HG02798 (cell line): ENCODE measurements around the gene TAOK2.
"Not testable (repeated sequence)": the region's sequence is repeated elsewhere in the genome, so short reads cannot be mapped to it uniquely, and the experiment has no call there.

ENCODE experiments used
- ATAC-seq: cut with Tn5 transposase; IDR thresholded peaks from one replicate; pipeline ENCODE4 v1.9.1; 2021; ENCODE audit warnings: mild to moderate bottlenecking; ENCODE audit not compliant: unreplicated experiment, poor library complexity

TAOK2 gene

GRCh38 chr16:30000735-30001631, 27.3 kb downstream of the TAOK2 start:
- no peak for ATAC-seq

DNA sequence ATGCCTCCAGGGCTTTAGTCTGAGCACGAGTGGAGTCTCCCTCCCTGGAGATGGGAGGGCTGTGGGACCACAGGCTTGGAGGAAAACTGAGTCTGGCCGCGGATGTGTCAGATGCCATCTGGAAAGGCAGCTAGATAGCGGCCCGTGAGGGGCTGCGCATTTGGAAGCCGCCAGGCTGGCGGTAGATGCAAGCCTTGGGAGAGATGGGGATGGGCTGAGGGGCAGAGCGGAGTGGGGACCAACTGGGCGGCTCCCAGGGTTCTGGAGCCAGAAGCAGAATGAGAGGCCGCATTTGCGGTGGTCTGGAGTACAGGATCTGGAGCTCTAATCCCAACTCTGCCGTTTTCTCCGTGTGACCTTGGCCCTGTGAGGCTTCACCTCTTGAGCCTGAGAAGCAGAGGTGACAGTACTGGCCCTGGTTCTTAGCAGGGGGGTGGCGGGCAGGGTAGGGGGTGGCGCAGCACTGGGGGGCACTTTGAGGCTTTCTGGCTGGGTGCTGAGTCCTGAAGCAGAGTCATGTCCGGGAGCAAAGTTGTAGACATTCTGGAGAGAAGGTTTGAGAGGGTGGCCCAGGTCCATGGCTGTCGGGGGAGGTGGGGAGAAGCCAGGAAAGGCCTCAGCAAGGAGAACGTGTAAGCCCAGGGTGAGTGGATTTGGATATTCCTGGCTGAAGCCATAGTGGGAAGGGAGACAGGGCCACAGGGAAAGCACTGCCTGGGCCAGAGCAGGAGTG, 29.1 kb downstream of the TAOK2 start:
- ATAC-seq, result no peak

- ATAC-seq, result no peak
Measured at GRCh38 chr16:30003670-30004423, 30.2 kb downstream of the TAOK2 start.

- ATAC-seq, result no peak
Measured at GRCh38 chr16:30004424-30004776, 30.7 kb downstream of the TAOK2 start.

DNA sequence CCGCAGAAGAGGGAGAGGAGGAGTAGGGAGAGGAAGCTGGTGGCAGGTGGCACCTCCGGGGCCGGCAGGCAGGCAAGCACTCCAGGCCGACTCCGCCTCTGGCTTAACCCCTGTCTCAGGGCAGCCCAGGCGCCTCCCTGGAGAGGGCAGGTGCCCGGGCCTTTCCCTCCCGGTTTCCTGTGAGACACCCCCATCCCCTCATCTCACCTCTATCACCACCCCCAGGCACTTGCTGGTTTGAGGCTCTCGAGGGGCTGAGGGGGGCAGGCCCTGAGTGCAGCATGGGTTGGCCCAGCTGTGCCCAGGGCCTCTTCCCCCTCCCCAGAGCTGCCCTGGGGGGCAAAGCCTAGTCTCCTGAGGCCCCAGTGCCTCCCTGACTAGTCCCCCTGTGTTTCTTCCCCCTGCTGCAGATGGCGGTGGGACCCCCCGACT, 31.2 kb downstream of the TAOK2 start:
- no peak for ATAC-seq

DNA sequence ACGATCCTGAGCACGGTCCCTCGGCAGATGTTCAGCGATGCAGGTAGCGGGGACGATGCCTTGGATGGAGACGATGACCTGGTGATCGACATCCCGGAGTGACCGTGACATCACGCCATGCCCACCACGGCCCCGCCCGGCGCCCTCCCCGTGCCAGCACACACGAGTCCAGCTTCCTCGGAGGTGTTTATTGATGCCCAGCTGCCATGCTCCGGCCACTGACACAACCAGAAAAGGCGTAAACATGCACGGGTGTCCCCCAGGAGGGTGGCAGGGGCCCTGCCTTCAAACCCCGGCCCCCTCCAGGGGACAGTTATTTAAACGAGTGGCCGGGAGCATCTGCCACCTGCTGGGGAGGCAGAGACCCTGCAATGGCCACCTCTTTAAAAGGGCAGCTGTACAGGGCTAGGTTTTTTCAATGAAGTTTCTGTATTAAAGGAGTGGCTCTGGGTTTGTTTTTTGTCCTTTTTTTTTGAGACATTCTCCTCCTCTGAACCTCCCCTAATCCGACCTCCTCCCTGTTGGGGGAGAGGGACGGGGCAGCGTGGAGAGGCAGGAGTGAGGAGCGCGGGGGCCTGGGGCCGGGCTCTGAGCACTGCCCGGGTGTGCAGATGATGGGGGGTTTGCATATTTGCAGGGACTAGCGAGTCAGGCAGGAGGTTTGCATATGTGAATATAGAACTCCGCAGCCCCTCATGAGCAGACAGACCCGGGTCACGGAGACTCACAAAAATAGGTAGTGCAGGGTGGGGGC, 31.9 kb downstream of the TAOK2 start:
- ATAC-seq, result no peak

GRCh38 chr16:30006095-30006473, 32.4 kb downstream of the TAOK2 start:
- no peak for ATAC-seq

DNA sequence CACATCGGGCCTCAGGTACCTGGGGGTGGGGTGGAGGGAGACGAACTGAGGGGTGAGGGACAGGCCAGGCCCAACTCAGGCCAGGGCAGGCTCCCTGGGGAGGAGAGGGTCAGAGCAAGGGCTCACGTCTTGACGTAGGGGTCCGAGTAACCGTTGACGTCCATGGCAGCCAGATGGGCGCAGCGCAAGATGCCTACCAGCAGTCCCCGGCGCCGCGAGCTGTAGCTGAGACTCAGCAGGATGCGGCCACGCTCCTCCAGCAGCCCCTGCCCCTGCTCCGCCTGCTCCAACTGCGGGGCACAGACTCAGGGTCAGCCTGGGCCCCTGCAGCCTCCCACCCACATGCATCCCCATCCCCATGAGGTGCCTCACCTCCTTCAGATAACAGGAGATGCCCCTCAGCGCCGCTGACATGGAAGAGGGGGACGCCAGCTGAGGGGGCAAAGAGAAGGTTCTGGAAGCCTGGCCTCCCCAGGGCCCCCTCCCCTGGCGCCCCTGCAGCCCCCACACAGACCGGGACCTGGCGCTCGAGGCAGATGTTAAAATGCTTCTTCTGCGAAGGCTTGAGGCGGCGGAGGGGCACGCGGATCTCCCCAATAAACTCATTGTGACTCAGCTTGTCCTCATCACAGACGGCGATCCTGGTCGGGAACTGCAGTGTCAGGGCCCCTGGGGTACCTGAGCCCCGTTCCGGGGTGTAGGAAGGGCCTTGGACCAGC, 33.1 kb downstream of the TAOK2 start:
- no peak for ATAC-seq

DNA sequence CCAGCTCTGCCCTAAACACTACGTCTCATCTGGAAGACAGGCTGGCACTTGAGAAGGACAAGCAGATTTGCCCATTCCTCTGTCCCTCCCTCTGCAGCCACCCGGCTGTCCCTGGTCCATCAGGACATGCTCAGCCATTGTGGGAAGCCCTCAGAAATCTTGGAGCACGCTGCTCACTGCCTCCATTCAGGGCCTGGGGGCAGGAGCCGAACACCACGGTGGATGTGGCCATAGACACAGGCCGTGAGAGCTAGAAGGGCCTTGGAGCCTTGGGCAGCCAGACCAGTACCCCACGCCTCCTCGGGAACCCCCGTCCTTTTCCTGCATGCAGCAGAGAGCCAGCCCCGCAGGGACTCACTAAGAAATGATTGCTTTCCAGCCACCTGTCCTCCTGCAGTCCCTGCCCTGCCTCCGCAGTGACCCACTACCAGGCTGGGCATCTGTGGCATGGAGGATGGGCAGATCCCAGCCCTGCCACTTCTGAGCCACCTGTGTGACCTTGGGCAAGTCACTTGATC, 33.8 kb downstream of the TAOK2 start:
- no peak for ATAC-seq

GRCh38 chr16:30009085-30009862, 35.6 kb downstream of the TAOK2 start:
- no peak for ATAC-seq

DNA sequence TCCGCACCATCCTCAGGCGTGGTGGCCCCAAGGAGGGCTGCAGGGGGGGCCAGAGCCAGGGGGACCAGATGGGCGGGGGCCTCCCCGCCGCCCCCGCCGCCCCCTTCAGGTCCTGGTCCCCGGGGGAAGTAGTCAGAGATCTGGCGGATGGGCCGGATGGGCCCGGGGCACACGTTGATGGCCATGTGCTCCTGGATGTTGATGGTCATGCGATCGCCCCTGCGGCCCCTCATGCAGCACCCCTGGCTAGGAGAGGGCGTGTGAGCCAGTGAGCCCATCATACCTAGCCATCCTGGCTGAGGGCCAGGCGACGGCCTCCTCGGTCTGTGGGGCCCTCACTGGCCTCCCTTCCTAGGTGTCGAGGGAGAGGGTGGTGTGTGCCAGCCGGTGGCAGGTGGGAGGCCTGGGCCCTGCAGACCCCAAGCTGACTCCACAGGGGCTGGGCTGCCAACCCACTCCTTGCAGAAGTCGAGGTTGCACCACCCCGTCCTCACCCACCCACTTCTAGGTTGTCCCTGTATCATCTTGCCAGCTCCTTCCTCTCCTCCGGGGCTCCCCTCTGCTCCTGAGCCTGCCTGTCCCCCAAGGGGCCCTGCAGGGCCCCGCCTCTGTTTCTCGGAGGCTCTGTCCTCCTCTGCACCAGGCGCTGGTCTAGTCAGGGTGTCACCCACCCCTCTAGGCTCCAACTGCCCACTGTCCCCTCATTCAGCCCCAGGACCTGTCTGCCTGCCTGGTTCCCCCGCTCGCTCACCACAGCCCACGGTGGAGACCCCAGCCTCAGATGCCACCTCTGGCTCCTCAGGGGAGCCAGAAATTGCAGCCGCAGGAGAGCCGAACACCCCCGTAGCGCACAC, 36.5 kb downstream of the TAOK2 start:
- ATAC-seq, result no peak

DNA sequence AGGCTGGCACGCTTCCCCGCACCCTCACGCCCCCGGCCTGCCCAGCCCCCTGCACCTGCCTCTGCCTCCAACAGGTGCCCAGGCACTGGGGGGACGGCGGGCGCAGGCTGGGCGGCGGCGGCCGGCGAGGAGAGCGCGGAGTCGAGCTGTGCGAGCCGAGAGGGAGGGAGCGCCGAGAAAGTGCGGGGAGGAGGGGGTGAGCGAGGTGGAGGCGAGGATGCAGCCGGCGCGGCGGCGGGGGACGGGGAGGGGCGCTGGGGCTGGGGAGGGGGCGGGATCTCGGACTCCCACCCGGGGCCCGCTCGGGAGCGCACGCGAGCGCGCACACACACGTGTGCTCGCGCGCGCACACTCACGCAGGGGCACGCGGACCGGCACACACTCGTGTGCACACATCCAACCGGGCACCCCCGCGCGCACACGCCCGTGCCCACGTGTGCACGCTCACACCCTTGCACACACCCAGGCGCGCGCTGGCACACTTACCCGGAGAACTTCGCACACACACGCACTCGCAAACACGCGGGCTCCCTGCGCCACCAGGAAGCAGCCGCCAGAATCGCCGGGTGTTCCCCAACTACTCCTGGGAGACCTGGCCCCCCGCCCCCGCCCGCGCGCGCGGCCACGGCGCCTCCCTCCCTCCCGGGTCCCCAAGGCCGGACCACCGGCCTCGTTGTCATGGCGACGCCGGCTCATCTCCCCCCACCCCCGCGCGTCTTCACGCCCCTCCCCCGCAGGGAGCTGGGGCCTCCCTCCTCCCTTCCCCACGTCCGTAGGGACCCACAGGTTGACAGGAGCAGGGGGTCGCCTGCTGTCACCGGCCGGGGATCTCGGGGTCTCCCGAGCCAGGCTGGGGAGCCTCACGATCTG, 37.4 kb downstream of the TAOK2 start, which contains the start of gene DOC2A:
Gene DOC2A (minus strand): TSS at position 184 of the 870 bp plus-strand sequence. CDS start 805 bp downstream, outside the sequence.
- no peak for ATAC-seq

- no peak for ATAC-seq
Measured at GRCh38 chr16:30011714-30012504, 38.2 kb downstream of the TAOK2 start.

- not testable (repeated sequence) for ATAC-seq
Measured at GRCh38 chr16:30012598-30012997, 38.9 kb downstream of the TAOK2 start.

DNA sequence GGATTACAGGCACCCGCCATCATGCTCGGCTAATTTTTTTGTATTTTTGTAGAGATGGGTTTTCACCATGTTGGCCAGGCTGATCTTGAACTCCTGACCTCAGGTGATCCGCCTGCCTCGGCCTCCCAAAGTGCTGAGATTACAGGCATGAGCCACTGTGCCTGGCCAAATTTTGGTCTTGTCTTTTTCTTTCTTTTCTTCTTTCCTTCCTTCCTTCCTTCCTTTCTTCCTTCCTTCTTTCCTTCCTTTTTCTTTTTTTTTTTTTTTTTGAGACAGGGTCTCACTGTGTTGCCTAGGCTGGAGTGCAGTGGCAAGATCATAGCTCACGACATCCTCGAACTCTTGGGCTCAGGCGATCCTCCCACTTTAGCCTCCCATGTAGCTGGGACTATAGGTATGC, 41.8 kb downstream of the TAOK2 start:
- ATAC-seq, result not testable (repeated sequence)
